Measurements from ENCODE around the gene YEATS4.

DNA sequence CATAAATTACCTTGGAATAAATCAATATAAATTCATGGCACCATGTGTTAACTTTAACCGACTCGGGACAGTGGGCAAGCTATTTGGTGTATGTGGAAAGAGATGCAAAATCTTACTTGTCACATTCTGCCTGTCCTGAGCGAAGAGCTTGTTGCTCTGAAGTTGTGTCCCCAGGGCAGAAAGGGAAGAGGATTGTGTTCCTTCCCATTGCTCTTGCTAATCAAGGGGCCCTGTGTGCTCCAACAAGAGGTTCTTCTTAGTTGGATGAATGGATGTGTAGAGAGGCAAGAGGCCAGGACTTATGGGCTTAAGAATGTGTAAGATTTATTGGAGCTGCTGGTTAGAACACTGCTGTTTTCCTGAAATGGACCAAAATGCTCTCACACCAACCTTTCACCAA, 74.1 kb downstream of the YEATS4 start:
- TF ChIP-seq NR1H2 (CRISPR knock-in tag; IDR thresholded peaks at IDR 0.05) (no peak), KAT7 (CRISPR knock-in tag; IDR thresholded peaks at IDR 0.05; ENCODE audit: borderline replicate concordance) (no peak), MLX (CRISPR knock-in tag; IDR thresholded peaks at IDR 0.05) (no peak), ETV6 (CRISPR knock-in tag; IDR thresholded peaks at IDR 0.05) (no peak), ZNF416 (CRISPR knock-in tag; IDR thresholded peaks at IDR 0.05) (no peak)
- TF ChIP-seq, protein P1, sequence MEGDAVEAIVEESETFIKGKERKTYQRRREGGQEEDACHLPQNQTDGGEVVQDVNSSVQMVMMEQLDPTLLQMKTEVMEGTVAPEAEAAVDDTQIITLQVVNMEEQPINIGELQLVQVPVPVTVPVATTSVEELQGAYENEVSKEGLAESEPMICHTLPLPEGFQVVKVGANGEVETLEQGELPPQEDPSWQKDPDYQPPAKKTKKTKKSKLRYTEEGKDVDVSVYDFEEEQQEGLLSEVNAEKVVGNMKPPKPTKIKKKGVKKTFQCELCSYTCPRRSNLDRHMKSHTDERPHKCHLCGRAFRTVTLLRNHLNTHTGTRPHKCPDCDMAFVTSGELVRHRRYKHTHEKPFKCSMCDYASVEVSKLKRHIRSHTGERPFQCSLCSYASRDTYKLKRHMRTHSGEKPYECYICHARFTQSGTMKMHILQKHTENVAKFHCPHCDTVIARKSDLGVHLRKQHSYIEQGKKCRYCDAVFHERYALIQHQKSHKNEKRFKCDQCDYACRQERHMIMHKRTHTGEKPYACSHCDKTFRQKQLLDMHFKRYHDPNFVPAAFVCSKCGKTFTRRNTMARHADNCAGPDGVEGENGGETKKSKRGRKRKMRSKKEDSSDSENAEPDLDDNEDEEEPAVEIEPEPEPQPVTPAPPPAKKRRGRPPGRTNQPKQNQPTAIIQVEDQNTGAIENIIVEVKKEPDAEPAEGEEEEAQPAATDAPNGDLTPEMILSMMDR (IDR thresholded peaks at IDR 0.05): no peak
